ENCODE results near the gene CPSF7. TPM values are rescaled to one million over a fixed set of nuclear protein-coding genes. Genes with fewer than 3 reads are reported as not detected.

Gene CPSF7
- total and polyA plus RNA-seq, 10 of the 15 experiments (the other 5 are each of a cell fraction or from before 2014, with no cell fraction given), result 14.9 to 93.1 (median 60.9) TPM

DNA sequence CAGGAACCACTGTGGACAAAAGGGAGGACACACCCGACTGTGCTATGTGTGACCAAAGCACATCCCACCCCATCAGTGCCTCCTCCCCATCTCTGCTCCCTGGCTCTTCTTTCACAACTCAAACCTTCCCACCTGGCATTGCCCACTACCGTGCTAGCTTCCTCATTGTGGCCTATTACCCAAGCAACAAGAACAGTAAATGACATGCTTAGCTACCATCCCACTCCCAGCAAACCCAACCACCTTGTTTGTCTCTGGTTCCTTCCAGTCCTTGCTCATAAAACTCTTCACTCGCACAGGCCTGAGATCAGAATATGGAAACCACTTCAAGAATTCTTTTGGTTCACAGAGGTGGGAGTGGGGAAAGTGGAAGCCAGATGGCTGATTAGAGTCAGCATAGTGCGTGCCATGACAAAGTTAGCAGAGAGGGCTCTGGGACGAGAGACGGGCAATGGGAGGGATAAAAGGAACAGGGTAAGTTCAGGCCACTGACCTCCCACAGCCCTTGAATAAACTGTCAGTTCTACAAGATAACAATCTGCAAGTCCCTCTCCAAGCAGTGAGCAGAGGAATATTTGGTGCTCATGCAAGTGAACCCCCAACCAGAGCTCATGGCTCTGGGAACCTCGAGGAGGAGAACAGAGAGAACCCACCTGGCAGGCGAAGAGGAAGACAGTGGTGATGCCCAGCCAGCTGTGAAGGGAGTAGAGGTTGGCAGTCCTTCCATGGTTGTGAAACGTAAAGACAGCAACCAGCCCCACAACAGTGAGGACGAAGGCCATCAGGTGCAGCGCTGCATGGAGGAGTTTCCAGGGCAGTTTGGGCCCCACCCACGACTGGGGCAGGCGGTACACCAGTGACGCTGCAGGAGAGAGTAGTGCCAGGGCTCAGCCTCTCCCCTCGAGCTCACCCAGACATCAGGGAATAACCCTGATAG lies 76.4 kb downstream of the CPSF7 start (continued):
- no peak for TF ChIP-seq ZNF687 (IDR thresholded peaks at IDR 0.05)
- TF ChIP-seq GABPA (IDR thresholded peaks at IDR 0.05; ENCODE audit: low read depth), result no peak
- TF ChIP-seq TCF3 (IDR thresholded peaks at IDR 0.05; ENCODE audit: borderline replicate concordance, insufficient read depth, low read depth, low read length), result no peak
- no peak for TF ChIP-seq ATF3 (IDR thresholded peaks at IDR 0.05; ENCODE audit: borderline replicate concordance, extremely low read depth, low read depth, low read length)
- no peak for TF ChIP-seq YY1 (IDR thresholded peaks at IDR 0.05; ENCODE audit: low read depth, low read length)
- TF ChIP-seq ZSCAN29 (IDR thresholded peaks at IDR 0.05), result no peak
- TF ChIP-seq PAX5 (IDR thresholded peaks at IDR 0.05; ENCODE audit: borderline replicate concordance, low read depth, low read length), result no peak
- TF ChIP-seq MXI1 (IDR thresholded peaks at IDR 0.05; ENCODE audit: low read depth, low read length), result no peak
- TF ChIP-seq ZNF622 (IDR thresholded peaks at IDR 0.05), result no peak
- TF ChIP-seq, protein P1, sequence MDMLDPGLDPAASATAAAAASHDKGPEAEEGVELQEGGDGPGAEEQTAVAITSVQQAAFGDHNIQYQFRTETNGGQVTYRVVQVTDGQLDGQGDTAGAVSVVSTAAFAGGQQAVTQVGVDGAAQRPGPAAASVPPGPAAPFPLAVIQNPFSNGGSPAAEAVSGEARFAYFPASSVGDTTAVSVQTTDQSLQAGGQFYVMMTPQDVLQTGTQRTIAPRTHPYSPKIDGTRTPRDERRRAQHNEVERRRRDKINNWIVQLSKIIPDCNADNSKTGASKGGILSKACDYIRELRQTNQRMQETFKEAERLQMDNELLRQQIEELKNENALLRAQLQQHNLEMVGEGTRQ (IDR thresholded peaks at IDR 0.05; ENCODE audit: borderline replicate concordance, low read depth, low read length), result no peak
- no peak for TF ChIP-seq RB1 (IDR thresholded peaks at IDR 0.05; ENCODE audit: borderline replicate concordance)
- no peak for TF ChIP-seq ZBED1 (IDR thresholded peaks at IDR 0.05; ENCODE audit: borderline replicate concordance)

Small RNAs within 50 kb of the gene (small RNA-seq; reads per million reads assigned to genes)
- not detected for gene RN7SL23P

Other genes starting within 250 kb of the CPSF7 start
Only the 7 nearest of the 12 such genes appear.
- 241 and 250 TPM in 2 replicates for gene DDB1, start 96.9 kb downstream of the CPSF7 start, total RNA-seq (2014; rRNA removed)
- 197 and 199 TPM in 2 replicates for gene DDB1, start 96.9 kb downstream of the CPSF7 start, total RNA-seq (2014; rRNA removed; fragmentation: Illumina TruSeq; extraction: Trizol)
- gene DDB1, start 96.9 kb downstream of the CPSF7 start, total RNA-seq (2021), result 271 and 272 TPM in 2 replicates
- gene DDB1, start 96.9 kb downstream of the CPSF7 start, polyA plus RNA-seq (2011; rRNA removed), result 183 and 221 TPM in 2 replicates
- gene DDB1, start 96.9 kb downstream of the CPSF7 start, polyA plus RNA-seq (2014; fragmentation: Illumina TruSeq; extraction: Trizol), result 160 and 203 TPM in 2 replicates
- gene DDB1, start 96.9 kb downstream of the CPSF7 start, polyA plus RNA-seq (2014; fragmentation: Nextera tagmentation; extraction: Ambion mirVana), result 100 to 1,000 TPM; 136 to 211 TPM
- gene DDB1, start 96.9 kb downstream of the CPSF7 start, polyA plus RNA-seq (2014; rRNA removed), result 202 and 220 TPM in 2 replicates
- 100 to 1,000 TPM; 236 to 262 TPM for gene DDB1, start 96.9 kb downstream of the CPSF7 start, polyA plus RNA-seq (2016; fragmentation: Nextera tagmentation; extraction: Ambion mirVana)
- gene TKFC, start 96.7 kb downstream of the CPSF7 start, total RNA-seq (2014; rRNA removed), result 58.2 and 69.7 TPM in 2 replicates
- gene TKFC, start 96.7 kb downstream of the CPSF7 start, total RNA-seq (2014; rRNA removed; fragmentation: Illumina TruSeq; extraction: Trizol), result 25.0 and 25.1 TPM in 2 replicates
- gene TKFC, start 96.7 kb downstream of the CPSF7 start, total RNA-seq (2021), result 92.5 and 97.8 TPM in 2 replicates
- 22.4 and 48.3 TPM in 2 replicates for gene TKFC, start 96.7 kb downstream of the CPSF7 start, polyA plus RNA-seq (2011; rRNA removed)
- 11.3 and 39.9 TPM in 2 replicates for gene TKFC, start 96.7 kb downstream of the CPSF7 start, polyA plus RNA-seq (2014; fragmentation: Illumina TruSeq; extraction: Trizol)
- gene TKFC, start 96.7 kb downstream of the CPSF7 start, polyA plus RNA-seq (2014; fragmentation: Nextera tagmentation; extraction: Ambion mirVana), result 1 to 10 TPM; 2.4 to 5.5 TPM
- 72.8 and 82.6 TPM in 2 replicates for gene TKFC, start 96.7 kb downstream of the CPSF7 start, polyA plus RNA-seq (2014; rRNA removed)
- 100 to 1,000 TPM; 103 to 113 TPM for gene TKFC, start 96.7 kb downstream of the CPSF7 start, polyA plus RNA-seq (2016; fragmentation: Nextera tagmentation; extraction: Ambion mirVana)
- 77.2 and 84.6 TPM in 2 replicates for gene CYB561A3, start 68.1 kb downstream of the CPSF7 start, total RNA-seq (2014; rRNA removed)
- gene CYB561A3, start 68.1 kb downstream of the CPSF7 start, total RNA-seq (2014; rRNA removed; fragmentation: Illumina TruSeq; extraction: Trizol), result 46.7 and 48.2 TPM in 2 replicates
- 76.0 and 92.2 TPM in 2 replicates for gene CYB561A3, start 68.1 kb downstream of the CPSF7 start, total RNA-seq (2021)
- 26.7 and 44.9 TPM in 2 replicates for gene CYB561A3, start 68.1 kb downstream of the CPSF7 start, polyA plus RNA-seq (2011; rRNA removed)
- gene CYB561A3, start 68.1 kb downstream of the CPSF7 start, polyA plus RNA-seq (2014; fragmentation: Illumina TruSeq; extraction: Trizol), result 36.7 and 76.4 TPM in 2 replicates
- gene CYB561A3, start 68.1 kb downstream of the CPSF7 start, polyA plus RNA-seq (2014; fragmentation: Nextera tagmentation; extraction: Ambion mirVana), result 10 to 100 TPM; 40.1 to 53.5 TPM
- gene CYB561A3, start 68.1 kb downstream of the CPSF7 start, polyA plus RNA-seq (2014; rRNA removed), result 72.4 and 81.2 TPM in 2 replicates
- gene CYB561A3, start 68.1 kb downstream of the CPSF7 start, polyA plus RNA-seq (2016; fragmentation: Nextera tagmentation; extraction: Ambion mirVana), result 100 to 1,000 TPM; 152 to 169 TPM
- 28.5 and 30.1 TPM in 2 replicates for gene TMEM138, start 67.6 kb downstream of the CPSF7 start, total RNA-seq (2014; rRNA removed)
- 37.4 and 43.0 TPM in 2 replicates for gene TMEM138, start 67.6 kb downstream of the CPSF7 start, total RNA-seq (2014; rRNA removed; fragmentation: Illumina TruSeq; extraction: Trizol)
- 44.5 and 47.6 TPM in 2 replicates for gene TMEM138, start 67.6 kb downstream of the CPSF7 start, total RNA-seq (2021)
- 93.6 and 116 TPM in 2 replicates for gene TMEM138, start 67.6 kb downstream of the CPSF7 start, polyA plus RNA-seq (2011; rRNA removed)
- gene TMEM138, start 67.6 kb downstream of the CPSF7 start, polyA plus RNA-seq (2014; fragmentation: Illumina TruSeq; extraction: Trizol), result 72.8 and 82.6 TPM in 2 replicates
- 10 to 100 TPM; 64.2 to 87.2 TPM for gene TMEM138, start 67.6 kb downstream of the CPSF7 start, polyA plus RNA-seq (2014; fragmentation: Nextera tagmentation; extraction: Ambion mirVana)
- 46.4 and 48.2 TPM in 2 replicates for gene TMEM138, start 67.6 kb downstream of the CPSF7 start, polyA plus RNA-seq (2014; rRNA removed)
- gene TMEM138, start 67.6 kb downstream of the CPSF7 start, polyA plus RNA-seq (2016; fragmentation: Nextera tagmentation; extraction: Ambion mirVana), result 10 to 100 TPM; 83.5 to 86.3 TPM
- 10.2 and 11.3 TPM in 2 replicates for gene TMEM216, start 37.4 kb downstream of the CPSF7 start, total RNA-seq (2014; rRNA removed)
- gene TMEM216, start 37.4 kb downstream of the CPSF7 start, total RNA-seq (2014; rRNA removed; fragmentation: Illumina TruSeq; extraction: Trizol), result 9.3 and 10.2 TPM in 2 replicates
- 6.4 and 7.8 TPM in 2 replicates for gene TMEM216, start 37.4 kb downstream of the CPSF7 start, total RNA-seq (2021)
- 32.1 and 40.2 TPM in 2 replicates for gene TMEM216, start 37.4 kb downstream of the CPSF7 start, polyA plus RNA-seq (2011; rRNA removed)
- 17.3 and 20.4 TPM in 2 replicates for gene TMEM216, start 37.4 kb downstream of the CPSF7 start, polyA plus RNA-seq (2014; fragmentation: Illumina TruSeq; extraction: Trizol)
- 10 to 100 TPM; 25.6 to 40.7 TPM for gene TMEM216, start 37.4 kb downstream of the CPSF7 start, polyA plus RNA-seq (2014; fragmentation: Nextera tagmentation; extraction: Ambion mirVana)
- 16.0 and 19.1 TPM in 2 replicates for gene TMEM216, start 37.4 kb downstream of the CPSF7 start, polyA plus RNA-seq (2014; rRNA removed)
- 10 to 100 TPM; 21.1 to 24.7 TPM for gene TMEM216, start 37.4 kb downstream of the CPSF7 start, polyA plus RNA-seq (2016; fragmentation: Nextera tagmentation; extraction: Ambion mirVana)
- 64.9 and 66.8 TPM in 2 replicates for gene SDHAF2, start 149 bp upstream of the CPSF7 start, total RNA-seq (2014; rRNA removed)
- 30.6 and 32.5 TPM in 2 replicates for gene SDHAF2, start 149 bp upstream of the CPSF7 start, total RNA-seq (2014; rRNA removed; fragmentation: Illumina TruSeq; extraction: Trizol)
- gene SDHAF2, start 149 bp upstream of the CPSF7 start, total RNA-seq (2021), result 42.5 and 42.6 TPM in 2 replicates
- 76.0 and 92.1 TPM in 2 replicates for gene SDHAF2, start 149 bp upstream of the CPSF7 start, polyA plus RNA-seq (2011; rRNA removed)
- 38.0 and 52.2 TPM in 2 replicates for gene SDHAF2, start 149 bp upstream of the CPSF7 start, polyA plus RNA-seq (2014; fragmentation: Illumina TruSeq; extraction: Trizol)
- gene SDHAF2, start 149 bp upstream of the CPSF7 start, polyA plus RNA-seq (2014; fragmentation: Nextera tagmentation; extraction: Ambion mirVana), result 100 to 1,000 TPM; 155 to 160 TPM
- gene SDHAF2, start 149 bp upstream of the CPSF7 start, polyA plus RNA-seq (2014; rRNA removed), result 70.2 and 72.0 TPM in 2 replicates
- gene SDHAF2, start 149 bp upstream of the CPSF7 start, polyA plus RNA-seq (2016; fragmentation: Nextera tagmentation; extraction: Ambion mirVana), result 10 to 100 TPM; 86.4 to 93.5 TPM
- gene LRRC10B, start 78.8 kb upstream of the CPSF7 start, total RNA-seq (2014; rRNA removed), result not detected in 2 replicates
- not detected in 2 replicates for gene LRRC10B, start 78.8 kb upstream of the CPSF7 start, total RNA-seq (2014; rRNA removed; fragmentation: Illumina TruSeq; extraction: Trizol)
- not detected in 2 replicates for gene LRRC10B, start 78.8 kb upstream of the CPSF7 start, total RNA-seq (2021)
- gene LRRC10B, start 78.8 kb upstream of the CPSF7 start, polyA plus RNA-seq (2011; rRNA removed), result not detected in 2 replicates
- not detected in 2 replicates for gene LRRC10B, start 78.8 kb upstream of the CPSF7 start, polyA plus RNA-seq (2014; fragmentation: Illumina TruSeq; extraction: Trizol)
- not detected for gene LRRC10B, start 78.8 kb upstream of the CPSF7 start, polyA plus RNA-seq (2014; fragmentation: Nextera tagmentation; extraction: Ambion mirVana)
- gene LRRC10B, start 78.8 kb upstream of the CPSF7 start, polyA plus RNA-seq (2014; rRNA removed), result not detected in 2 replicates
- not detected for gene LRRC10B, start 78.8 kb upstream of the CPSF7 start, polyA plus RNA-seq (2016; fragmentation: Nextera tagmentation; extraction: Ambion mirVana)